ENCODE data around the gene RAP1GAP2. TPM values are rescaled to one million over a fixed set of nuclear protein-coding genes. Genes with fewer than 3 reads are reported as not detected.

Gene RAP1GAP2
- polyA plus RNA-seq, 4 donors: 4.9 to 24.6 (median 8.4) TPM

DNA sequence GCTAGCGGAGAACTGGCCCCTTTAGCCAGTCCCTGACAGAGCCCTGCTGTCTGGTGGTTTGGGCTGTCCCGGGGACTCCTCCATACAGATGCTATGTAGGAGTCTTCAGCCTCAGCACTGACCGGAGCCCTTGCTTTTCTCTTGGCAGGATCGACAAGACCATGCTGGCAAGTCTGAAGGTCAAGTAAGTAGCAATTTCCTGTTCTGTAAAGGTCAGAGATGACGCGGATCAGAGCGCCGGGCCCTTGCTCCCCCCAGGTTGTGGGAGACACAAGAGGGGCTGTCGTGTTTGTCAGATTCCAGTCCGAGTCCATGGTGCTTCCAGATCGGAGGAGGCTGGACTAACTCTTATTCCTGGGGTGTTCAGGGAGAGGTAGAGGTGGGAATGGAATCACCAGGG is 4.1 kb downstream of the RAP1GAP2 start:
- Histone ChIP-seq H3K36me3 (ENCODE audit: control insufficient read depth in 3 of 3, insufficient read depth in 2 of 3, low read depth in 1 of 3, low read length in 3 of 3) (peaks cover 0 to 3% (median 0%) of the 10 kb centered on the region in 3 donors), H3K27me3 (ENCODE audit: control insufficient read depth in 3 of 3, insufficient read depth in 3 of 3, low read length in 3 of 3) (no peaks in the 10 kb centered on the region), H3K4me1 (ENCODE audit: control insufficient read depth in 3 of 3, insufficient read depth in 2 of 3, low read depth in 1 of 3, low read length in 2 of 3) (peaks cover 0 to 4% (median 3%) of the 10 kb centered on the region in 3 donors), H3K9me3 (ENCODE audit: control insufficient read depth in 2 of 2, insufficient read depth in 1 of 2, low read depth in 1 of 2, low read length in 1 of 2) (no peaks in the 10 kb centered on the region), H3K4me3 (ENCODE audit: low read depth in 1 of 3, low read length in 3 of 3) (no peak overlapping the region), H3K27ac (ENCODE audit: low read depth in 1 of 3, low read length in 2 of 3) (no peak overlapping the region)
- FAIRE-seq (no peak), DNase-seq (no peak)
- WGBS, 3 donors: 51 to 66% (median 62%) methylated on average over 11 of the region's 11 CpGs

DNA sequence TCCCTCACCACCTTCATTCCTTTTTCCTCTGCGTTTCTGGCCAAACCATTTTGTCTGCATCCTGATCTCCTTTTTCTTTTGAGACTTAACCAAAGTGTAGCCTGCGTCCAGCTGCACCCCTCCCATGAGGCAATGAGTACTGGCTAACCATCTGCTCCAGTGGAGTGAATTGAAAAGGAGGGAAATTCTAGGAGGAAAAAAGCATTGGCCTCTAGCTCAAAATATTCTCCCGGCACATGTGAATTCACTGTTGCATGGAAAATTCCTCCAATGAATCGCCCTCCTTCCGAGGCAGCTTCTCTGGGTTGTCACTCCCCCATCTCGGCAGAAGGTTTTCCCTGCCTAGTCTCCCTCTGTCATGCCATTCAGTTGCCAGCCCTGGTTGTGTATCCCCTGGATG is 5.6 kb downstream of the RAP1GAP2 start:
- Histone ChIP-seq H3K4me3 (ENCODE audit: low read depth in 1 of 3, low read length in 3 of 3) (no peak overlapping the region), H3K27ac (ENCODE audit: low read depth in 1 of 3, low read length in 2 of 3) (no peak overlapping the region), H3K27me3 (ENCODE audit: control insufficient read depth in 3 of 3, insufficient read depth in 3 of 3, low read length in 3 of 3) (no peaks in the 10 kb centered on the region), H3K9me3 (ENCODE audit: control insufficient read depth in 2 of 2, insufficient read depth in 1 of 2, low read depth in 1 of 2, low read length in 1 of 2) (no peaks in the 10 kb centered on the region), H3K4me1 (ENCODE audit: control insufficient read depth in 3 of 3, insufficient read depth in 2 of 3, low read depth in 1 of 3, low read length in 2 of 3) (peaks cover 0 to 3% (median 3%) of the 10 kb centered on the region in 3 donors), H3K36me3 (ENCODE audit: control insufficient read depth in 3 of 3, insufficient read depth in 2 of 3, low read depth in 1 of 3, low read length in 3 of 3) (peaks cover 0 to 3% (median 0%) of the 10 kb centered on the region in 3 donors)
- no peak for DNase-seq
- 64 to 78% (median 73%) methylated on average over 6 of the region's 6 CpGs for WGBS, 3 donors
- no peak for FAIRE-seq

DNA sequence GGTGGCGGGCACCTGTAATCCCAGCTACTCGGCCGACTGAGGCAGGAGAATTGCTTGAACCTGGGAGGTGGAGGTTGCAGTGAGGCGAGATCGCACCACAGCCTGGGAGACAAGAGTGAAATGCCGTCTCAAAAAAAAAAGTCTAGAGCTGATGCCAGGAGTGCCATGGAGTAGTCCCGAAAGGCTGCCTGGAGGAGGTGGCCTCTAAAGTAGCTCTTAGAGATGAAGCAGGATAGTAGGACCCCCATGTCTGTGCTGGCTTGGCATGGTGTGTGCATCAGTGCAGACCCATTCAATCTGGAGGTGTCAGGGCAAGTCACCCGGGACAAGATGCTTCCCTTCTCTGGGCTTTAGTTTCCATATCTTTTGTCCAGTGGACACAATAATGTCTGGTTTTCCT is 6.3 kb downstream of the RAP1GAP2 start:
- DNase-seq: no peak
- no peaks in the 10 kb centered on the region for H3K9me3 ChIP-seq (ENCODE audit: control insufficient read depth in 2 of 2, insufficient read depth in 1 of 2, low read depth in 1 of 2, low read length in 1 of 2)
- H3K4me1 ChIP-seq (ENCODE audit: control insufficient read depth in 3 of 3, insufficient read depth in 2 of 3, low read depth in 1 of 3, low read length in 2 of 3): peaks cover 0 to 7% (median 0%) of the 10 kb centered on the region in 3 donors
- WGBS, 3 donors: 93 to 96% (median 95%) methylated on average over 8 of the region's 8 CpGs
- no peak for FAIRE-seq
- no peaks in the 10 kb centered on the region for H3K27me3 ChIP-seq (ENCODE audit: control insufficient read depth in 3 of 3, insufficient read depth in 3 of 3, low read length in 3 of 3)
- H3K4me3 ChIP-seq (ENCODE audit: low read depth in 1 of 3, low read length in 3 of 3): no peak overlapping the region
- peaks cover 0 to 3% (median 0%) of the 10 kb centered on the region in 3 donors for H3K36me3 ChIP-seq (ENCODE audit: control insufficient read depth in 3 of 3, insufficient read depth in 2 of 3, low read depth in 1 of 3, low read length in 3 of 3)
- H3K27ac ChIP-seq (ENCODE audit: low read depth in 1 of 3, low read length in 2 of 3): no peak overlapping the region

DNA sequence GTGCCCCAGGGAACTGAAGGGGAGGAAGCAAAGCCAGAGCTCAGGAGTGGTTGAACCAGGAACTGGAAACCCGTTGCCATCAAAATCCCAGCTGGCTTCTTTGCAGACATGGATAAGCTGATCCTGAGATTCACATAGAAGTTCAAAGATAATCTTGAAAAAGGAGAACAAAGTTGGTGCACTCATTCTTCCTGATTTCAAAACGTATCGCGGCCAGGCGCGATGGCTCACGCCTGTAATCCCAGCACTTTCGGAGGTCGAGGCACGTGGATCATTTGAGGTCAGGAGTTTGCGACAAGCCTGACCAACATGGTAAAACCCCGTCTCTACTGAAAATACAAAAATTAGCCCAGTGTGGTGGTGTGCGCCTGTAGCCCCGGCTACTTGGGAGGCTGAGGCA is 7.1 kb downstream of the RAP1GAP2 start:
- no peak overlapping the region for H3K4me3 ChIP-seq (ENCODE audit: low read depth in 1 of 3, low read length in 3 of 3)
- 82 to 91% (median 90%) methylated on average over 14 of the region's 14 CpGs for WGBS, 3 donors
- H3K36me3 ChIP-seq (ENCODE audit: control insufficient read depth in 3 of 3, insufficient read depth in 2 of 3, low read depth in 1 of 3, low read length in 3 of 3): peaks cover 0 to 3% (median 0%) of the 10 kb centered on the region in 3 donors
- no peak overlapping the region for H3K27ac ChIP-seq (ENCODE audit: low read depth in 1 of 3, low read length in 2 of 3)
- DNase-seq (no peak), FAIRE-seq (no peak)
- peaks cover 0 to 7% (median 0%) of the 10 kb centered on the region in 3 donors for H3K4me1 ChIP-seq (ENCODE audit: control insufficient read depth in 3 of 3, insufficient read depth in 2 of 3, low read depth in 1 of 3, low read length in 2 of 3)
- no peaks in the 10 kb centered on the region for H3K9me3 ChIP-seq (ENCODE audit: control insufficient read depth in 2 of 2, insufficient read depth in 1 of 2, low read depth in 1 of 2, low read length in 1 of 2)
- no peaks in the 10 kb centered on the region for H3K27me3 ChIP-seq (ENCODE audit: control insufficient read depth in 3 of 3, insufficient read depth in 3 of 3, low read length in 3 of 3)

DNA sequence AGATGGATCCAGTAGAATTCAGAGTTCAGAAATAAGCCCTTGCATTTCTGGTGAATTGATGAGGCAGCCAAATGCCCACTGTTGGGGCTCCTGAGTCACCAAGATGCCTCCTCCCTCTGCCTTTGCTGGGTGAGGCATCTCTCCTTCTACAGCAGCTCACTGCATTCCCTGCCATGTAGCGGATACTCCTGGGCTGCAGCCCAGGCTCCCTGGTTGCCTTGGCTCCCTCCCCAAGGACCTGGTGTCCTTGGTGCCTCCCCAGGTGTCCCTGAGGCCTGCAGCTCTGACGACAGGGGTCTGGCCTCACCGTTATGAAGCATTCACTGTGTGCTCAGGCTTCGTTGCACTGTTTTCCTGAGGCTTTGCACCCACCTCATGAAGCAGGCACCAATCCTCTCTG is 7.7 kb downstream of the RAP1GAP2 start:
- 85 to 91% (median 85%) methylated on average over 4 of the region's 4 CpGs for WGBS, 3 donors
- no peak for FAIRE-seq
- Histone ChIP-seq H3K9me3 (ENCODE audit: control insufficient read depth in 2 of 2, insufficient read depth in 1 of 2, low read depth in 1 of 2, low read length in 1 of 2) (no peaks in the 10 kb centered on the region), H3K27me3 (ENCODE audit: control insufficient read depth in 3 of 3, insufficient read depth in 3 of 3, low read length in 3 of 3) (no peaks in the 10 kb centered on the region), H3K36me3 (ENCODE audit: control insufficient read depth in 3 of 3, insufficient read depth in 2 of 3, low read depth in 1 of 3, low read length in 3 of 3) (peaks cover 0 to 3% (median 0%) of the 10 kb centered on the region in 3 donors), H3K4me3 (ENCODE audit: low read depth in 1 of 3, low read length in 3 of 3) (no peak overlapping the region), H3K27ac (ENCODE audit: low read depth in 1 of 3, low read length in 2 of 3) (no peak overlapping the region), H3K4me1 (ENCODE audit: control insufficient read depth in 3 of 3, insufficient read depth in 2 of 3, low read depth in 1 of 3, low read length in 2 of 3) (peaks cover 0 to 7% (median 0%) of the 10 kb centered on the region in 3 donors)
- no peak for DNase-seq

DNA sequence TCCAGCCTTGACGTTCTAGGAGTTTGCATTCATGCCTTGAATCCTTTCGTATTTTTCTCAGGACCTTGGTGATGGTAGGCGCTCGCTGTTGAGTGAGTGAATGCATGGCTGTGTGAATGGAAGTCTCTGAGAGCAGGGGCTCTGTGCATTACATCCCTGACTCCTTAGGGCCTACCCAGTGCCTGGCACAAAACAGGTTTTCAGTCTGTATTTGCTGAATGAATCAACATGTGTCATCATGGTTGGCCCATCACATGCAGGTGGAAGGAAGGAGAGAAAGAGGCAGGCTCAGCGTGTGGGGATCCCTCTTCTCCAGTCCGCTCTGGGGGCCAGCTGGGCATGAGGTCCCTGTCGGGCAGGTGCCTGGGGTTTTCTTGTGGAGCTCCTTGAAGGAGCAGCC is 8.7 kb downstream of the RAP1GAP2 start:
- WGBS, 3 donors: 86 to 98% (median 91%) methylated on average over 5 to 7 of the region's 7 CpGs
- FAIRE-seq: no peak

DNA sequence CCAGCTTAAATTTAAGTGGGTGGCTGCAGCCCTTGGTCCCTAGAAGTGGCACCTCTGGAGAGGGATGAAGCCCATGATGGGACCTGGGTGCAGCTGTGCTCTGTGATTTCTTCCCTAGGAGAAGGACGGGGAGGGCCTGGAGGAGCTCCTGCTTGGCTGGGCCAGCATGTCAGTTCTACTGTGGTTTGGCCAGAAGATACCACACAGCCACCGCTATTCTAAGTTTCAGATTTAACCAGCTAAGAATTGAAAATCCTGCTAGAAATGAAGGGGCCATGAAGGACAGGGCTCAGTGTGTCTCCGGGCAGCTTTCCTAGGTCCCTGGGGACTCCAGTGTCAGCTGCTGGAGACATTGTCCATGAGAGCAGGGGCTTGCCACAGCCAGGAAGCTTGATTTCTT is 9.7 kb downstream of the RAP1GAP2 start:
- no peak overlapping the region for H3K4me3 ChIP-seq (ENCODE audit: low read depth in 1 of 3, low read length in 3 of 3)
- FAIRE-seq: no peak
- peaks cover 0 to 3% (median 0%) of the 10 kb centered on the region in 3 donors for H3K36me3 ChIP-seq (ENCODE audit: control insufficient read depth in 3 of 3, insufficient read depth in 2 of 3, low read depth in 1 of 3, low read length in 3 of 3)
- H3K9me3 ChIP-seq (ENCODE audit: control insufficient read depth in 2 of 2, insufficient read depth in 1 of 2, low read depth in 1 of 2, low read length in 1 of 2): no peaks in the 10 kb centered on the region
- H3K4me1 ChIP-seq (ENCODE audit: control insufficient read depth in 3 of 3, insufficient read depth in 2 of 3, low read depth in 1 of 3, low read length in 2 of 3): peaks cover 0 to 7% (median 0%) of the 10 kb centered on the region in 3 donors
- no peak for DNase-seq
- whole genome bisulfite sequencing, 3 donors: 67 to 90% (median 75%) methylated on average over 3 of the region's 3 CpGs
- no peaks in the 10 kb centered on the region for H3K27me3 ChIP-seq (ENCODE audit: control insufficient read depth in 3 of 3, insufficient read depth in 3 of 3, low read length in 3 of 3)
- no peak overlapping the region for H3K27ac ChIP-seq (ENCODE audit: low read depth in 1 of 3, low read length in 2 of 3)

More for the DNA sequence above, 8.7 kb downstream of the RAP1GAP2 start:
- DNase-seq: no peak
- peaks cover 0 to 7% (median 0%) of the 10 kb centered on the region in 3 donors for H3K4me1 ChIP-seq (ENCODE audit: control insufficient read depth in 3 of 3, insufficient read depth in 2 of 3, low read depth in 1 of 3, low read length in 2 of 3)
- H3K9me3 ChIP-seq (ENCODE audit: control insufficient read depth in 2 of 2, insufficient read depth in 1 of 2, low read depth in 1 of 2, low read length in 1 of 2): no peaks in the 10 kb centered on the region
- peaks cover 0 to 3% (median 0%) of the 10 kb centered on the region in 3 donors for H3K36me3 ChIP-seq (ENCODE audit: control insufficient read depth in 3 of 3, insufficient read depth in 2 of 3, low read depth in 1 of 3, low read length in 3 of 3)
- H3K4me3 ChIP-seq (ENCODE audit: low read depth in 1 of 3, low read length in 3 of 3): no peak overlapping the region
- H3K27ac ChIP-seq (ENCODE audit: low read depth in 1 of 3, low read length in 2 of 3): no peak overlapping the region
- no peaks in the 10 kb centered on the region for H3K27me3 ChIP-seq (ENCODE audit: control insufficient read depth in 3 of 3, insufficient read depth in 3 of 3, low read length in 3 of 3)

DNA sequence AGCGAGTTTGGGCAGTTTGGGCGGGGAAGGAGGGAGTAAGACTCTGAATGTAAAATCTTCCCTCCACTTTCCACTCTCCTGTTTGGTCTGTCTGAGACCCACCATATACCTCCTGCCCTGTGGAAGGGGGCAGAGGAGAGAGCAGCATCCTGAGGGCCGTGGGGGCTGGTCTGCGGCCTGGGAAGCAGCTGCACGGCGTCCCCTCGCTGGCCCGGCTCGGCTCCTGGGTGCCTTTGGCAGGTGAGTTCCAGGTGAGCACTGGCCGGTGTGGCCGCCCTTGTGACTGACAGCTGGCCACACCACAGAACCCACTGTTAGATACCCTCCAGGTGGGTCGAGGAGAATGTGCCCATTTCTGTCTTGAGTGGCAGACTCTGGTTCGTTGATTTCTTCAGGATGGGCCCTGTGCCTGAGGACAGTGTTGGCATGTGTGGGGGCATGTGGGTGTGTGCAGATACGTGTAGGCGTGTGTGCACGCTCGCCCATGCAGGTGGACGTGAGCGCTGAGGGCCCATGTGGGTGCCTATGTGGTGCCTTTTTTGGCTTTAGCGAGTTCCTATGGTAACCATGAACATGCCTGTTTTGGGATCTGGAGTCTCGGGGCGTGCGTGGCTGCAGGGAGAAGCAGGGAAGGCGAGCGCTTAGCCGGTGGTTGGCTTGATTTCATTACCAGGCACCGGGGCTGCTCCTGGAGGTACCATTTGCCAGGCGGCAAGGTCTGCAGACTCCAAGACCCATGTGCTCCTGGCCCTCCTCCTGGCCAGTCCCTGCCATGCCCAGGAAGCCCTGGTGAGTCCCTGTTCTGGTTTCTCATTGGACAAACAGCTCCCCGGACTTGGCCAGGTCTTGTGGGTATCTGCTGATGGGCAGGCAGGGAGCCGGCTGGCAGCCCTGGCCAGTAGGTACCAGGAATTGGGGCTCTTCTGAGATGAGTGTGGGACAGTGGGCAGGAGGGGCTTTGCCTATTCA is 12.4 kb downstream of the RAP1GAP2 start:
- Histone ChIP-seq H3K36me3 (ENCODE audit: control insufficient read depth in 3 of 3, insufficient read depth in 2 of 3, low read depth in 1 of 3, low read length in 3 of 3) (peaks cover 0 to 3% (median 0%) of the 10 kb centered on the region in 3 donors), H3K9me3 (ENCODE audit: control insufficient read depth in 2 of 2, insufficient read depth in 1 of 2, low read depth in 1 of 2, low read length in 1 of 2) (no peaks in the 10 kb centered on the region), H3K27me3 (ENCODE audit: control insufficient read depth in 3 of 3, insufficient read depth in 3 of 3, low read length in 3 of 3) (no peaks in the 10 kb centered on the region), H3K4me1 (ENCODE audit: control insufficient read depth in 3 of 3, insufficient read depth in 2 of 3, low read depth in 1 of 3, low read length in 2 of 3) (peaks cover 0 to 7% (median 0%) of the 10 kb centered on the region in 3 donors), H3K4me3 (ENCODE audit: low read depth in 1 of 3, low read length in 3 of 3) (no peak overlapping the region), H3K27ac (ENCODE audit: low read depth in 1 of 3, low read length in 2 of 3) (no peak overlapping the region)
- WGBS, 3 donors: 90 to 94% (median 91%) methylated on average over 30 of the region's 30 CpGs
- FAIRE-seq (no peak), DNase-seq (no peak)
